ENCODE results near the gene VAV2. TPM values are rescaled to one million over a fixed set of nuclear protein-coding genes. Genes with fewer than 3 reads are reported as not detected.

VAV2 gene
- polyA plus RNA-seq, 4 donors, result 26.7 to 45.7 (median 36.2) TPM

DNA sequence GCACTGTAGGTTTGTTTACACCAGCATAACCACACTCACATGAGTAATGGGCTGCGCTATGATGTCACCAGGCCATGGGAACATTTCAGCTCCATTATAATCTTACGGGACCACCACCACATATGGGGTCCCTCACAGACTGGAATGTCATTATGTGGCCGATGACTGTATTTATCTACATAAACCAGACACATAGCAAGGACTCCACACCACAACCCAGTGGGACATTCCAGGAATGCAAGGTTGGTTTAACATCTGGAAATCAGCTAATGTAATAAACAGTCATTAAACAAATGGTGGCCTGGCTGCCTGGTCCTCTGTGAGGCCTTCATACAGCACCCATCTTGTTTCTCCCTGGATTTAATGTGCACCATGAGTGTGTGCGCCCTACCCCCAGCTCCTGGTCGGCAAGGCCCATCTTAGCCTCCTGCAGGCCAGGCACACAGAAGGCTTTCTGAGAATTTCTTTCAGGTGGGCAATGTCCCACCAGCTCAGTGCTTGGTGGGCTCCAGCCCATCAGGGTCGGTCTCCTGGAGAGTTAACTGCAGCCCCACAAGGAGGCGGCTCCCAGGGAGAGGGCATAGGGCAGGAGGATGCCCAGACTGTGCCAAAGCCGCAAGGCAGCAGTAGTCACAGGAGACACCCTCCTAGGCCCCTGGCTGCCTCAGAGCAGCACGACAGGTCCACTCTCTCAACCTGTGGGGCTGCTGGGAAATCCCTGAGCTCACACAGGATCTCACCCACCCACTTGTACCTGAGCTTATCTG is 218.1 kb downstream of the VAV2 start:
- no peak overlapping the region for H3K4me3 ChIP-seq (ENCODE audit: low read depth in 1 of 3, low read length in 3 of 3)
- FAIRE-seq, result no peak
- H3K9me3 ChIP-seq (ENCODE audit: control insufficient read depth in 2 of 2, insufficient read depth in 1 of 2, low read depth in 1 of 2, low read length in 1 of 2), result peaks cover 0 to 19% of the 10 kb centered on the region in 2 donors
- WGBS, 3 donors, result 83 to 98% (median 97%) methylated on average over 8 to 9 of the region's 9 CpGs
- H3K27me3 ChIP-seq (ENCODE audit: control insufficient read depth in 3 of 3, insufficient read depth in 3 of 3, low read length in 3 of 3), result no peaks in the 10 kb centered on the region
- H3K4me1 ChIP-seq (ENCODE audit: control insufficient read depth in 3 of 3, insufficient read depth in 2 of 3, low read depth in 1 of 3, low read length in 2 of 3), result no peaks in the 10 kb centered on the region
- no peak for DNase-seq
- peaks cover 21 to 93% (median 36%) of the 10 kb centered on the region in 3 donors for H3K36me3 ChIP-seq (ENCODE audit: control insufficient read depth in 3 of 3, insufficient read depth in 2 of 3, low read depth in 1 of 3, low read length in 3 of 3)
- no peak overlapping the region for H3K27ac ChIP-seq (ENCODE audit: low read depth in 1 of 3, low read length in 2 of 3)

DNA sequence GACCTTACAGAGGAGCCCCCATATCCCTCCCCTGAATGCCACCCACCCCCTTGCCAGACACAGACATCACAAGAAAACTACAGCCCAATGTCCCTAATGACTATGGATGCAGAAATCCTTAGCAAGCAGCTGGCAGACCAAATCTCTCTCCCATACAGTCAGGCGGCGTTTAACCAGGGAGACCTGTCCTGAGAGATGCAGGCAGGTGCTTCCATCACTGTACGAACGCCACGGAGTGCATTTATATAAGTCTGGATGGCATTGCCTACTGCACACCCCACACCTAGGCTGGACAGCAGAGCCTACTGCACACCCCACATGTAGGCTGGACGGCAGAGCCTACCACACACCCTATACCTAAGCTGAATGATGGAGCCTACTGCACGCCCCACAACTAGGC is 219.5 kb downstream of the VAV2 start:
- no peak overlapping the region for H3K4me3 ChIP-seq (ENCODE audit: low read depth in 1 of 3, low read length in 3 of 3)
- H3K4me1 ChIP-seq (ENCODE audit: control insufficient read depth in 3 of 3, insufficient read depth in 2 of 3, low read depth in 1 of 3, low read length in 2 of 3), result no peaks in the 10 kb centered on the region
- 94 to 96% (median 96%) methylated on average over 7 of the region's 7 CpGs for WGBS, 3 donors
- H3K36me3 ChIP-seq (ENCODE audit: control insufficient read depth in 3 of 3, insufficient read depth in 2 of 3, low read depth in 1 of 3, low read length in 3 of 3), result peaks cover 23 to 95% (median 41%) of the 10 kb centered on the region in 3 donors
- FAIRE-seq, result no peak
- H3K9me3 ChIP-seq (ENCODE audit: control insufficient read depth in 2 of 2, insufficient read depth in 1 of 2, low read depth in 1 of 2, low read length in 1 of 2), result peaks cover 0 to 33% of the 10 kb centered on the region in 2 donors
- no peak overlapping the region for H3K27ac ChIP-seq (ENCODE audit: low read depth in 1 of 3, low read length in 2 of 3)
- no peaks in the 10 kb centered on the region for H3K27me3 ChIP-seq (ENCODE audit: control insufficient read depth in 3 of 3, insufficient read depth in 3 of 3, low read length in 3 of 3)
- no peak for DNase-seq

DNA sequence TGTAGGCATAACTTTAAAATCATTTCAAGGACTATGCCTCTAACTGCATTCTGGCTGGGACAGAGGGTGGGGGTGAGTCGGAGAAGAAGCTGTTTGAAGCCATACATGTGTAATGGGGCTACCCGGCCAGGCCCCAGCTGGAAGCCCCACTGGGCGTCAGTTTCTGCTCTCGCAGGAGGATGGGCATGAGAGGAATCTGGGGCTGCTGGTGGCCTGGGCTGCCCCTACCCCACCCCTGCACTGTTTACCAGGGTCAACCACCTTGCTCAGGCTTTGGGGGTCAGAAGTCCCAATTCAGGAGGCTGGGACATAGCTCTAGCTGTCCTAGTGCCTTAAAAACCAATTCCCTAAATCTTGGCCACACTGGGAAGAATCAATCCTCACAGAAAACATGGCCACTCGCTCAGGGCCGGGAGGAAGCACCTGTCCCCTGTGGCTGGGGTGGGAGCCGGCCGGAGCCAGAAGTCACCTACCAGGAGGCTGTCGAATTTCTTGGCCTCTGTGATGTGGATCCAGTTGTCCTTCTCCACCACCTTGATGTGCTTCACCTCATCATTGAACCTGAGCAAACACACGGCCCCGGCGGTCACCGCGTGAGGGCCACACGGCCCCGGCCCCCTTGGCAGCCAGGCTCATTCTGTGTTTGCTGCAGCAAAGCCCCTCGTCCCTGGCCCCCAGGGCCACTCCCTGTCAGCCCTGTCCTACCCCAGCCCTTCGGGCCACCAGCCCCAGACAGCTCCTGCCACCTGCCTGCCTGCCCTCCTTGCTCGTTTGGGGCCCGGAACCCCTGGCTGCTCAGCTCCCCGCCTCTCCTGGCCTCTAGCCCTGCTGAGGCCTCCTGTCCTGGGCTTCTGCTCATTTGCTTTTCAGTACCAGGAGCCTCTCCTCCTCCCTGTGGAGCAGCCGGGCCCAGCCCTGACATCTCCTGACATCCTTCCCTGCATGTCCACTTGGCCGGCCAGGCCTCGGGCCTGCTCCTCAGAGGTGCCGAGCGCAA is 220.3 kb downstream of the VAV2 start:
- H3K4me3 ChIP-seq (ENCODE audit: low read depth in 1 of 3, low read length in 3 of 3), result no peak overlapping the region
- H3K9me3 ChIP-seq (ENCODE audit: control insufficient read depth in 2 of 2, insufficient read depth in 1 of 2, low read depth in 1 of 2, low read length in 1 of 2), result peaks cover 0 to 37% of the 10 kb centered on the region in 2 donors
- DNase-seq (no peak), FAIRE-seq (no peak)
- H3K27me3 ChIP-seq (ENCODE audit: control insufficient read depth in 3 of 3, insufficient read depth in 3 of 3, low read length in 3 of 3), result no peaks in the 10 kb centered on the region
- no peak overlapping the region for H3K27ac ChIP-seq (ENCODE audit: low read depth in 1 of 3, low read length in 2 of 3)
- H3K4me1 ChIP-seq (ENCODE audit: control insufficient read depth in 3 of 3, insufficient read depth in 2 of 3, low read depth in 1 of 3, low read length in 2 of 3), result no peaks in the 10 kb centered on the region
- WGBS, 3 donors, result 85 to 93% (median 91%) methylated on average over 26 of the region's 26 CpGs
- peaks cover 26 to 90% (median 37%) of the 10 kb centered on the region in 3 donors for H3K36me3 ChIP-seq (ENCODE audit: control insufficient read depth in 3 of 3, insufficient read depth in 2 of 3, low read depth in 1 of 3, low read length in 3 of 3)

DNA sequence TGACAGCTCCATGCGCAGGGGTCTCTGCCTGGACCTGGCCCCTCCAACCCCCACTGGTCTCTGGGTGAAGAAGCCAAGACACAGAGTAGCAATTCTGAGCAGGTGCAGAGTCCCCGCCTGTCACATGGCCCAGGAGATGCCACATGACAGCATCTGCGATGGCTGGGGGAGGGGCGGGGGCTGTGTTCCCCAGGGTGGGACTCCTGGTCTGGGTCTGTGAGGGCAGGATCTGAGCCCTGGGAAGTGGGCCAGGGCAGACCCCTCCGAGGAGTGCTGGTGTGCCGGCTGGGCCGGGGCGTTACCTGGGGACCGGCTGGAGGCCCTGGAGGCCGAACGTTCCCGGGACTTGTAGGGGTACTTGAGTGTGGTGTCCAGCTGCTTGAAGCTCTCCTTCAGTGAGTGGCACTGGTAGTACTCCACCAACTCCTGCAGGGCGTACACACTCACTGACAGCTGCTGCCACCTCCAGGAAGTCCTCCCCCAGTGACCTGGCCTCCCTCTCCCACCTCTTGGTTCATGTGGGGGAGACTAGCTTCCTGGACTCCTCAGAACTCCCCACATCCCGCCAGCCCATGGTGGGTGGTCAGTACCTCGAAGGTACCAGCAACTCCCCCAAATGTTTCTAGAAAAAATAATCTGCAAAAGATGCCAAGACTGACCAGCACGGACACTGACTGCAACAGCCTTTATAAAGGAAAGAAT is 221.9 kb downstream of the VAV2 start:
- H3K36me3 ChIP-seq (ENCODE audit: control insufficient read depth in 3 of 3, insufficient read depth in 2 of 3, low read depth in 1 of 3, low read length in 3 of 3), result peaks cover 26 to 75% (median 34%) of the 10 kb centered on the region in 3 donors

DNA sequence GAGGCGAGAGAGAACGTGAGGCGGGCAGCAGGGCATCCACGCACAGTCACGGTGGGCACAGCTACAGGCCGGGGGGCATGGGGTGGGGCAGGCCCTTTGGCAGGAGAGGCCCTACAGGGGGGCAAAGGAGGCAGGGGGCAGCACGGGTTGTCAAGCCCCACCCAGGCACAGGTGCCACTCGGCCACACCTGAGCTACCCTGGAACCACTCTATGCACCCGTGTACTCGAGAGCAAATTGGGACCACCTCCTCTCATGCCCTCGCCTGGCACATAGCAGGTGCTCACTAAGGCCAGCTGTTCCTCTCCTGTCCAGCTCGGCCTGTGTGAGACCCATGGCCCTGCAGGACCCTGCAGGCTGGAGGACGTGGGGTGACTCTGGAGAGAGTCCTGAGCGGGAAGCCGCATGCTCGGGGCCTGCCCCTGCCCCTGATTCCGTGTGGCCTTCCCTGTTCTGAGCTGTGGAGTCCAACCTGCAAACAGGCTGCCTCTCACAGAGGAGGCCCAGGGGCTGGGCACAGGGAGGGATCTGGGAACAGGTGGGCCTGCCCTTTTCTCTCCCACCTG is 222.5 kb downstream of the VAV2 start:
- Histone ChIP-seq H3K4me3 (ENCODE audit: low read depth in 1 of 3, low read length in 3 of 3) (no peak overlapping the region), H3K9me3 (ENCODE audit: control insufficient read depth in 2 of 2, insufficient read depth in 1 of 2, low read depth in 1 of 2, low read length in 1 of 2) (peaks cover 0 to 26% of the 10 kb centered on the region in 2 donors), H3K27me3 (ENCODE audit: control insufficient read depth in 3 of 3, insufficient read depth in 3 of 3, low read length in 3 of 3) (no peaks in the 10 kb centered on the region), H3K4me1 (ENCODE audit: control insufficient read depth in 3 of 3, insufficient read depth in 2 of 3, low read depth in 1 of 3, low read length in 2 of 3) (no peaks in the 10 kb centered on the region), H3K27ac (ENCODE audit: low read depth in 1 of 3, low read length in 2 of 3) (no peak overlapping the region), H3K36me3 (ENCODE audit: control insufficient read depth in 3 of 3, insufficient read depth in 2 of 3, low read depth in 1 of 3, low read length in 3 of 3) (peaks cover 21 to 68% (median 28%) of the 10 kb centered on the region in 3 donors)
- FAIRE-seq, result no peak
- no peak for DNase-seq
- 87 to 93% (median 90%) methylated on average over 17 of the region's 17 CpGs for WGBS, 3 donors

More for the DNA sequence above, 221.9 kb downstream of the VAV2 start:
- DNase-seq, result no peak
- no peak overlapping the region for H3K27ac ChIP-seq (ENCODE audit: low read depth in 1 of 3, low read length in 2 of 3)
- H3K27me3 ChIP-seq (ENCODE audit: control insufficient read depth in 3 of 3, insufficient read depth in 3 of 3, low read length in 3 of 3), result no peaks in the 10 kb centered on the region
- WGBS, 3 donors, result 90 to 94% (median 93%) methylated on average over 16 of the region's 16 CpGs
- H3K4me1 ChIP-seq (ENCODE audit: control insufficient read depth in 3 of 3, insufficient read depth in 2 of 3, low read depth in 1 of 3, low read length in 2 of 3), result no peaks in the 10 kb centered on the region
- H3K4me3 ChIP-seq (ENCODE audit: low read depth in 1 of 3, low read length in 3 of 3), result no peak overlapping the region
- peaks cover 0 to 32% of the 10 kb centered on the region in 2 donors for H3K9me3 ChIP-seq (ENCODE audit: control insufficient read depth in 2 of 2, insufficient read depth in 1 of 2, low read depth in 1 of 2, low read length in 1 of 2)
- FAIRE-seq, result no peak

DNA sequence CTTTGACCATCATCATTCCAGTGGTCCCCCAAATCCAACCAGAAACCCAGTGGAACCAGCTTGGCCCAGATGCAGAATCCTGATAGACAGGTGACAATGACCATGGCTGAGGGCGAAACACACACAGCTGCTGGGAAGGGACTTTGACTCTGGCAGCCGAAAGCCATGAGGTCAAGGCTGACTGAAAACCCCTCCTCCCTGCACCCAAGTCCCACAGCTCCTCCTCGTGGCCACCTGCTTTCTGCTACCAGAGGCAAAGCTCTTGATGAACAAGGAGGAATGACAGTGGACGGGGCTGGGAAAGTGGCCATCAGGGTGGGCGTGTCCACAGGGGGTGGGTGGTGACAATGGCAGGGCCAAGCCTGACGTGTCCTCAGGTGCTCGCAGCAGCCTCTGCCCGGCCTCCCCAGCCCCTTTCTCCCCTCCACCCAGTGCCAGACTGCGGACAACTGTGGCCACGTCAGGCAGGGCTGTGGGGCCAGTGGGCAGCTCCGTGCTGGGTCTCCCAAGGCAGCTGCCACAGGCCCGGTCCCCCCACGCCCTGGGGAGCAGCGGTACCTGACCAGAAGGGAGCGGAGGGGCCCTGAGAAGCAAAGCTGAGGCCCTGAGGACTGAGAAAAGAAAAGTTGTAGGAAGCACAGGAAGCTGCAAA is 223.1 kb downstream of the VAV2 start:
- 84 to 93% (median 88%) methylated on average over 13 to 15 of the region's 15 CpGs for WGBS, 3 donors
- Histone ChIP-seq H3K27me3 (ENCODE audit: control insufficient read depth in 3 of 3, insufficient read depth in 3 of 3, low read length in 3 of 3) (no peaks in the 10 kb centered on the region), H3K27ac (ENCODE audit: low read depth in 1 of 3, low read length in 2 of 3) (no peak overlapping the region), H3K36me3 (ENCODE audit: control insufficient read depth in 3 of 3, insufficient read depth in 2 of 3, low read depth in 1 of 3, low read length in 3 of 3) (peaks cover 18 to 64% (median 26%) of the 10 kb centered on the region in 3 donors), H3K4me1 (ENCODE audit: control insufficient read depth in 3 of 3, insufficient read depth in 2 of 3, low read depth in 1 of 3, low read length in 2 of 3) (no peaks in the 10 kb centered on the region), H3K4me3 (ENCODE audit: low read depth in 1 of 3, low read length in 3 of 3) (no peak overlapping the region), H3K9me3 (ENCODE audit: control insufficient read depth in 2 of 2, insufficient read depth in 1 of 2, low read depth in 1 of 2, low read length in 1 of 2) (peaks cover 0 to 20% of the 10 kb centered on the region in 2 donors)
- DNase-seq (no peak), FAIRE-seq (no peak)

DNA sequence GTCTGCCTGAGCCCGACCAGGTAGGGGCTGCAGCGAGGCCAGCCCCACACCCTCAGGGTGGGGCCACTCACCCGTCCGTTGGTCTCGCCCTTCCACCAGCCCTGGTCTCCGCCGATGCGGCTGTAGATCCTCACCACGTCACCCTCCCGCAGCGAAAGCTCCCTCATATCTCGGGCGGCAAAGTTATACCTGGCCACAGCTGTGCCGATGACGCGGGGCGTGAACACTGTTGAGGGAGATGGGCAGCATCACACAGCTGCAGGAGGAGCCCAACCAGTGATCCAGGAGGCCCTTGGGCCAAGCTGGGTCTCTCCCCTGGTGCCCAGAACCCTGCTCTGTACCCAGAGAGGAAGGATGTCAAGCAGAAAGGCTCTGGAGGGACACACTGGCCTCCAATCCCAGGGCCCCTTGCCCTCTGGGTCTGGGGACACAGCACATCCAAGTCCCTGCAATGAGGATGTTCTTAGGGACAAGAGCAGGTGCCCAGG is 223.7 kb downstream of the VAV2 start:
- Histone ChIP-seq H3K36me3 (ENCODE audit: control insufficient read depth in 3 of 3, insufficient read depth in 2 of 3, low read depth in 1 of 3, low read length in 3 of 3) (peaks cover 17 to 68% (median 25%) of the 10 kb centered on the region in 3 donors), H3K4me3 (ENCODE audit: low read depth in 1 of 3, low read length in 3 of 3) (no peak overlapping the region), H3K4me1 (ENCODE audit: control insufficient read depth in 3 of 3, insufficient read depth in 2 of 3, low read depth in 1 of 3, low read length in 2 of 3) (no peaks in the 10 kb centered on the region), H3K9me3 (ENCODE audit: control insufficient read depth in 2 of 2, insufficient read depth in 1 of 2, low read depth in 1 of 2, low read length in 1 of 2) (peaks cover 0 to 18% of the 10 kb centered on the region in 2 donors), H3K27me3 (ENCODE audit: control insufficient read depth in 3 of 3, insufficient read depth in 3 of 3, low read length in 3 of 3) (no peaks in the 10 kb centered on the region), H3K27ac (ENCODE audit: low read depth in 1 of 3, low read length in 2 of 3) (no peak overlapping the region)
- FAIRE-seq (no peak), DNase-seq (no peak)
- 94 to 98% (median 95%) methylated on average over 15 to 17 of the region's 17 CpGs for WGBS, 3 donors

Data from small intestine (tissue), 7 donors.